ENCODE data around the gene LAX1. TPM values are rescaled to one million over a fixed set of nuclear protein-coding genes. Genes with fewer than 3 reads are reported as not detected.
A peak's percentile ranks its signal among the peaks of the same experiment; 100 is the strongest.
"Not testable (repeated sequence)": the region's sequence is repeated elsewhere in the genome, so short reads cannot be mapped to it uniquely, and the experiment has no call there.

Gene LAX1
- total RNA-seq, 3 donors from 2014 or later (not counting 1 experiment from before 2014, with no cell fraction given), result 33.8 to 48.2 (median 41.2) TPM

- ATAC-seq (no peak), DNase-seq (no peak)
- H3K9me3 Mint-ChIP-seq, result no peaks in the 10 kb centered on the region
- no peak overlapping the region for H3K27ac ChIP-seq (ENCODE audit: low read length)
- no peaks in the 10 kb centered on the region for H3K27me3 ChIP-seq (ENCODE audit: control insufficient read depth, insufficient read depth, low read length)
- H3K27ac Mint-ChIP-seq, result peak overlapping the region; percentile 27 to 42
- intact Hi-C loops (cut with micrococcal nuclease), result no loop called here
- TF ChIP-seq, protein P1, sequence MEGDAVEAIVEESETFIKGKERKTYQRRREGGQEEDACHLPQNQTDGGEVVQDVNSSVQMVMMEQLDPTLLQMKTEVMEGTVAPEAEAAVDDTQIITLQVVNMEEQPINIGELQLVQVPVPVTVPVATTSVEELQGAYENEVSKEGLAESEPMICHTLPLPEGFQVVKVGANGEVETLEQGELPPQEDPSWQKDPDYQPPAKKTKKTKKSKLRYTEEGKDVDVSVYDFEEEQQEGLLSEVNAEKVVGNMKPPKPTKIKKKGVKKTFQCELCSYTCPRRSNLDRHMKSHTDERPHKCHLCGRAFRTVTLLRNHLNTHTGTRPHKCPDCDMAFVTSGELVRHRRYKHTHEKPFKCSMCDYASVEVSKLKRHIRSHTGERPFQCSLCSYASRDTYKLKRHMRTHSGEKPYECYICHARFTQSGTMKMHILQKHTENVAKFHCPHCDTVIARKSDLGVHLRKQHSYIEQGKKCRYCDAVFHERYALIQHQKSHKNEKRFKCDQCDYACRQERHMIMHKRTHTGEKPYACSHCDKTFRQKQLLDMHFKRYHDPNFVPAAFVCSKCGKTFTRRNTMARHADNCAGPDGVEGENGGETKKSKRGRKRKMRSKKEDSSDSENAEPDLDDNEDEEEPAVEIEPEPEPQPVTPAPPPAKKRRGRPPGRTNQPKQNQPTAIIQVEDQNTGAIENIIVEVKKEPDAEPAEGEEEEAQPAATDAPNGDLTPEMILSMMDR (IDR thresholded peaks at IDR 0.05), result no peak
- peaks cover 13% of the 10 kb centered on the region for H3K36me3 Mint-ChIP-seq
- WGBS (ENCODE audit: insufficient coverage), result 98% methylated on average over 6 of the region's 6 CpGs
- H3K4me3 ChIP-seq (ENCODE audit: low read length), result no peak overlapping the region
- no peaks in the 10 kb centered on the region for H3K9me3 ChIP-seq (ENCODE audit: control insufficient read depth, insufficient read depth, low read length)
- peaks cover 18 to 21% of the 10 kb centered on the region in 2 donors for H3K4me1 Mint-ChIP-seq
- H3K36me3 ChIP-seq (ENCODE audit: control insufficient read depth, insufficient read depth, low read length), result peaks cover 8% of the 10 kb centered on the region
- H3K4me1 ChIP-seq (ENCODE audit: control insufficient read depth, insufficient read depth, low read length), result peaks cover 10% of the 10 kb centered on the region
- no peaks in the 10 kb centered on the region for H3K27me3 Mint-ChIP-seq (ENCODE audit: low read depth in 2 of 2)
- H3K4me3 Mint-ChIP-seq, result no peak overlapping the region
Observed at GRCh38 chr1:203746281-203746680, 18.7 kb upstream of the LAX1 start.

- ATAC-seq, result no peak
Observed at GRCh38 chr1:203751051-203751450, 13.9 kb upstream of the LAX1 start.

DNA sequence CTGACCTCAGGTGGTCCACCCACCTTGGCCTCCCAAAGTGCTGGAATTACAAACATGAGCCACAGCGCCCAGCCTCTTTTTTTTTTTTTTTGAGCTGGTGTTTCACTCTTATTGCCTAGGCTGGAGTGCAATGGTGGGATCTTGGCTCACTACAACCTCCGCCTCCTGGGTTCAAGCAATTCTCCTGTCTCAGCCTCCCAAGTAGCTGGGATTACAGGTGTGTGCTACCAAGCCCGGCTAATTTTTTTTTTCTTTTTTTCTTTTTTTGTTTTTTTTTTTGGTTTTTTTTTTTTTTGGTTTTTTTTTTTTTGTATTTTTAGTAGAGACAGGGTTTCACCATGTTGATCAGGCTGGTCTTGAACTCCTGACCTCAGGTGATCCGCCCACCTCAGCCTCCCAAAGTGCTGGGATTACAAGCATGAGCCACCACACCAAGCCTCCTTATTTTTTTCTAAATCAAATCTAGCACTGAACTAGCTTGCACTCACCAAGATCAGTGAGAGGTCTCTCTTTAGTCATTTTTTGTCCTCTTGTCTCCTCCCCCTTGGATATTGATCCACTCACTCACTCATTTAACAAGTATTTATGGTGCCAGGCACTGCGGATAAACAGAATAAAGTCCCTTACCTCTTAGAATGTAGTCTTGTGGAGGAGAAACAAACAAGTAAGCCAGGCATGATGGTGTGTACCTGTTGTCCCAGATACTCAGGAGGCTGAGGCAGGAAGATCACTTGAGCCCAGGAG, 13.2 kb upstream of the LAX1 start:
- not testable (repeated sequence) for ATAC-seq
- H3K4me1 Mint-ChIP-seq, result peaks cover 27 to 30% of the 10 kb centered on the region in 2 donors

More at GRCh38 chr1:203751051-203751450, 13.9 kb upstream of the LAX1 start:
- H3K27me3 ChIP-seq (ENCODE audit: control insufficient read depth, insufficient read depth, low read length), result no peaks in the 10 kb centered on the region
- peaks cover 19 to 22% of the 10 kb centered on the region in 2 donors for H3K4me1 Mint-ChIP-seq
- no peaks in the 10 kb centered on the region for H3K9me3 Mint-ChIP-seq
- no peaks in the 10 kb centered on the region for H3K9me3 ChIP-seq (ENCODE audit: control insufficient read depth, insufficient read depth, low read length)
- H3K27ac Mint-ChIP-seq, result no peak overlapping the region
- no peaks in the 10 kb centered on the region for H3K27me3 Mint-ChIP-seq (ENCODE audit: low read depth in 2 of 2)
- H3K36me3 Mint-ChIP-seq, result no peaks in the 10 kb centered on the region
- intact Hi-C loops (cut with micrococcal nuclease), result no loop called here
- peaks cover 21% of the 10 kb centered on the region for H3K4me1 ChIP-seq (ENCODE audit: control insufficient read depth, insufficient read depth, low read length)
- TF ChIP-seq, protein P1 (IDR thresholded peaks at IDR 0.05), result no peak
- H3K4me3 Mint-ChIP-seq, result no peak overlapping the region
- no peak for DNase-seq
- 100% methylated on average over 2 of the region's 3 CpGs for WGBS (ENCODE audit: insufficient coverage)
- no peak overlapping the region for H3K27ac ChIP-seq (ENCODE audit: low read length)
- H3K4me3 ChIP-seq (ENCODE audit: low read length), result no peak overlapping the region
- H3K36me3 ChIP-seq (ENCODE audit: control insufficient read depth, insufficient read depth, low read length), result no peaks in the 10 kb centered on the region

GRCh38 chr1:203754455-203754864, 10.5 kb upstream of the LAX1 start:
- Mint-ChIP-seq H3K27ac (peak overlapping the region; percentile 35 to 46), H3K4me3 (peak overlapping the region; percentile 31), H3K4me1 (peaks cover 28 to 32% of the 10 kb centered on the region in 2 donors), H3K36me3 (no peaks in the 10 kb centered on the region), H3K9me3 (no peaks in the 10 kb centered on the region), H3K27me3 (ENCODE audit: low read depth in 2 of 2) (no peaks in the 10 kb centered on the region)
- no peaks in the 10 kb centered on the region for H3K36me3 ChIP-seq (ENCODE audit: control insufficient read depth, insufficient read depth, low read length)
- TF ChIP-seq, protein P1 (IDR thresholded peaks at IDR 0.05), result no peak
- 7% methylated on average over 1 of the region's 4 CpGs for WGBS (ENCODE audit: insufficient coverage)
- DNase-seq (peak in 1 of 2 donors; percentile 53), ATAC-seq (no peak)
- no peaks in the 10 kb centered on the region for H3K9me3 ChIP-seq (ENCODE audit: control insufficient read depth, insufficient read depth, low read length)
- peaks cover 31% of the 10 kb centered on the region for H3K4me1 ChIP-seq (ENCODE audit: control insufficient read depth, insufficient read depth, low read length)
- H3K27ac ChIP-seq (ENCODE audit: low read length), result peak overlapping the region; percentile 29
- H3K27me3 ChIP-seq (ENCODE audit: control insufficient read depth, insufficient read depth, low read length), result no peaks in the 10 kb centered on the region
- intact Hi-C loops (cut with micrococcal nuclease), result no loop called here
- no peak overlapping the region for H3K4me3 ChIP-seq (ENCODE audit: low read length)

More for the DNA sequence above, 13.2 kb upstream of the LAX1 start:
- H3K4me3 ChIP-seq (ENCODE audit: low read length); H3K27me3 Mint-ChIP-seq (ENCODE audit: low read depth in 2 of 2); H3K27ac Mint-ChIP-seq; H3K9me3 ChIP-seq (ENCODE audit: control insufficient read depth, insufficient read depth, low read length); intact Hi-C loops (cut with micrococcal nuclease); H3K4me3 Mint-ChIP-seq; H3K36me3 Mint-ChIP-seq; H3K27ac ChIP-seq (ENCODE audit: low read length); H3K36me3 ChIP-seq (ENCODE audit: control insufficient read depth, insufficient read depth, low read length); H3K9me3 Mint-ChIP-seq; H3K27me3 ChIP-seq (ENCODE audit: control insufficient read depth, insufficient read depth, low read length); DNase-seq: not testable (repeated sequence)
- H3K4me1 ChIP-seq (ENCODE audit: control insufficient read depth, insufficient read depth, low read length), result peaks cover 28% of the 10 kb centered on the region
- 100% methylated on average over 3 of the region's 5 CpGs for WGBS (ENCODE audit: insufficient coverage)

All from natural killer cell (primary cell).